ENCODE data around the gene NHLRC4.

The NHLRC4 gene, protein sequence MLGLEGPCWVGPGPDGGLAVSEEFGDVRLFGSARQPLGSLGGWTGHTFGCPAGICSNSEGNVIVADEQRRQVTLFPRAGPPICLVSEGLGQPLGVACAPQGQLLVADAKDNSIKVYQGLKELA

DNA sequence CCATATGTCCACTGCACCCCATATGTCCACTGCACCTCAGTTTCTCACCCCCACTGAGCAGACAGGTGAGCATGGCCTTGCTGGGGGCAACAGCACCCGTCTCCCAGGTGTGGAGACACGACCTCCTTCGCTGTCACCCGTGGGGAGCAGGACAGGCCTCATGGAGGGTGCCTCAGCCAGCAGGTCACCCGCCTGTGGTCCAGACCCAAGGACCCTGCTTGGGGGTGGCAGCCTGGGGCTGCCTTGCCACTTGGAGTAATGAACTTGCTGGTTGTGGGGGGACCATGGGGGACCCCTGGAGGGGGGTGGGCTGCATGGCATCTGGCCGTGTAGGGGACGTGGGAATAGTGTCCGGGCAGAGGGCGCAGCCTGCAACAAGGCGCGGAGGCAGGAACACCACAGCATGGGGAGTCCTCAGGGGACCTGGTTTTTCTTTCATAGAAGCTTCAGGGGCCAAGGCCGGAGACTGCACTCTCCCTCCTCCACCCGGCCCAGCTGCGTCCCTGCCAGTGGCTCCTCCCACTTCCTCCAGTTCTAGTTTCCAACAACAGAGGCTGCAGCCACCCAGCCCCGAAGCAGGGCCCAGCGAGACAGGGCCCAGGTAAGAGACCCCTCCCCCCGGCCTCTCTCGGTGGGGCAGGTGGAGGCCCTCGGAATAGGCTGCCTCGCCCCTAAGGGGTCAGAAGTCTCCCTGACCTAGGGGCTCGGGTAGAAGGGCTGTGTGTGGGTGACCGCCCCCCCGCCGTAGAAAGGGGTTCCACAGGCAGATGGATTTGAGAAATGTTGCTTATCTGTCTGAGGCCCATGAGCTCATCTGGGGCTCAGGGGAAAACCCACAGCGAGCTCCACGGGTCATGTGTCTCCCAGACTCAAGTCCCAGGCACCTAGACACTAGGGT, at the start of gene NHLRC4:
TSS of gene NHLRC4 (plus strand) at position 531 of the 898 bp plus-strand sequence. CDS start 1,043 bp downstream, outside the sequence.
- peak; percentile 73 for DNase-seq (ENCODE audit: low spot score)

DNA sequence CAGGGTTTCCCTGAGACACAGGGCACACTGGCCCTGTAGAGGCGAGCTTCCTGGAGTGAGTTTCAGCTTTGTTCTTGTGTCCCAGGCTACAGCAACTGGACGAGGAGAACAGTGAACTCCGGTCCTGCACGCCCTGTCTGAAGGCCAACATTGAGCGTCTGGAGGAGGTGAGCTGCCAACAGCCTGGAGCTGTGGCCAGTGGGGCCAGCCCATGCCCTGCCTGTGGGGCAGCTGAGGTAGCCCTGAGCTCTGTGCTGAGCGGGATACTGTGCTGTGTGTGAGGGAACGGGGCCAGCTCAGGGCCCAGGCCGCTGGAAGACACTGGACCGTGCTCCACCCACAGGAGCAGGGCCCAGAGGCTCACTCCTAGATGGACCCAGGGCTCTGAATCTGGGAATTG, 47.9 kb upstream of the NHLRC4 start:
- DNase-seq (ENCODE audit: low spot score) = no peak

- DNase-seq (ENCODE audit: low spot score) = no peak
These were observed 47.4 kb upstream of the NHLRC4 start for GRCh38 chr16:519425-519824.

GRCh38 chr16:519841-520687, 46.7 kb upstream of the NHLRC4 start:
- DNase-seq (ENCODE audit: low spot score) = no peak

- DNase-seq (ENCODE audit: low spot score) = no peak
These were observed 46.0 kb upstream of the NHLRC4 start for GRCh38 chr16:520847-521246.

DNA sequence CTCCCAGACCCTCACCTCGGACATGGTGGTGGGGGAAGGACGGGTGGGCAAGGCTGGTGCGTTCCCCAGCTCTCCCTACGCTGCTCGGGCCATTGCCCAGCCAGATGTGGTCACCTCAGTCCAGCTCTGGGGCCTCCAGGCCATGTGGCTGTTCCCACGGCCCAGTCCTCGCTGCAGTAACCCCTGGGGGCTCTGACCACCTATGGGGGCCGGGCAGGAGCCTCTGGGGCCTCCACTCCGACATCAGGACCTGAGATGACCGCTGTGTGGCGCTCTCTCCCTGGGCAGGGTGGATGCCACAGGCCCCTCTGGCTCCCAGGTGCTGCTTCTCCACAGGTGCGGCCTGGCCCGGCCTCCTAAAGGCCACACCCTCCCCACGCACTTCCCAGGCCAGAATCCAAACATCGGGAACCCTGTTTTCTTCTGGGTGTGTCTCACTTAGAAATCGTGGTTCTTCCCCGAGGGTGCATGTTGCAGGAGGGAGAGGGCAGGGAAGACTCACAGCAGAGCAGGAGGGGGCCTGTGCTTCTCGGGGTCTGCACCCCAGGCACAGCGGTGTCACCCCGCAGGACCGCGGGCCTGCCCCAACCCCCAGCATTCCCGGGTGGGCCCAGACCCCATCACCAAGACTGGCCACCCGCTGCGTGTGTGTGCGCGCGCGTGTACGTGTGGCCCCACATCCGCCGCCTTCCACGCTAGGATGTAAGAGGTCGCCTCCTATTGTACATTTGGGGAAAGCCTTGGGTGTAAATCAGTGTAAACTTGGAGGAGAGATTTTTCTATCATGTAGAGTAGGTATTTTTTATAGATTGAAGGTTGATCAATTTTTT, 45.2 kb upstream of the NHLRC4 start:
- DNase-seq (ENCODE audit: low spot score) = no peak

- no peak for DNase-seq (ENCODE audit: low spot score)
These were observed 44.3 kb upstream of the NHLRC4 start for GRCh38 chr16:522320-523096.

- no peak for DNase-seq (ENCODE audit: low spot score)
These were observed 43.6 kb upstream of the NHLRC4 start for GRCh38 chr16:523097-523741.

GRCh38 chr16:524274-525040, 42.3 kb upstream of the NHLRC4 start:
- DNase-seq (ENCODE audit: low spot score) = no peak

DNA sequence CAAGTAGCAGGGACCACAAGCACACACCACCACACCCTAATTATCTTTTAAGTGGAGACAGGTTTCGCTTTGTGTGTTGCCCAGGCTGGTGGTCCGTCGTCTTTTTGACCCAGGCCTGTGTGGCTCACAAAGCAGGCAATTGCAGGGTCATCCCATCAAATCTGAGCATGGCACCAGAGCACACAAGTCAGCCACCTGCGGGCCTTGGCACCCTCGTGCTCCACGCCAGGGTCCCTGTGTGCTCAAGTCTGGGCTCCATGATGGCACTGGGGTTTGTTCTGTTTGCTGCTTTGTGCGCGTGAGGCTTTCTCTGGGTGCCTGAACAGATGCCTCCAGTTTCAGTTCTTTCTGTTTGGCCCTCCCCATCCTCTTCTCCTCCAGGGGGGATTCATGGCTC, 41.7 kb upstream of the NHLRC4 start:
- no peak for DNase-seq (ENCODE audit: low spot score)

DNA sequence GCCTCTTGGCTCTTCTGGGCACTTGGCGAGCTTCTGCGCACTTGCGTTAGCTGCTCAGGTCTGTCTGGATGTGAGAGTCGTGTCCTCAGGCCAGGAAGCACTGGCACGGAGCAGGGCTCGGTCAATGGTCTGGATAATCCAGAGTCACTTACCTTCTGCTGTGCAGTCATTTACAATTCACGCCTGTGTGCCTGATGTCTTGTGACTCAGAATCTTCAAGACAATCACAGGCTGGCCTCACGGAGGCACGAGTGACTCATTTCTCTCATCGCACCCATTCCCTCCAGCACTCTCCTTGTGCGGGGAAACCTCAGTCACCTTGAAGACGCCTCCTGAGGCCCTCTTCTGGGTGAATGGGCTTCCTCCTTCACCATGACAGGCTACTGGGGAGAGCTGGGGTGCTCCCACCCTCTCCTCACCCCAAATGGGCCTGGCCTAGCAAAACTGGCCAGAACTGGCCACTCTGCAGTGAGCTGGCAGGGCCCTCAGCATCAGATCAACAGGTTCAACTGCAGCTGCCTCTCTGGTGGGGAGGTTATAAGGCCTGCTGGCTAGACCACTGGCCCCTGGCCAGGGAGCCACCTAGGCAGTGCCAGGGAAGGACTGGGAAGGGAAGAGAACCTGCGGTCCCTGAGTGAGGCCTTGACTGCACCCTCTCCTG, 41.2 kb upstream of the NHLRC4 start:
- peak; percentile 76 for DNase-seq (ENCODE audit: low spot score)

- DNase-seq (ENCODE audit: low spot score) = peak; percentile 39
These were observed 40.4 kb upstream of the NHLRC4 start for GRCh38 chr16:526181-527014.

GRCh38 chr16:527015-527903, 39.5 kb upstream of the NHLRC4 start, which contains the start of gene CAPN15:
Gene CAPN15 (plus strand): TSS chr16:527712. CDS start chr16:546839, 19,127 bp downstream.
- peak; percentile 94 for DNase-seq (ENCODE audit: low spot score)

DNA sequence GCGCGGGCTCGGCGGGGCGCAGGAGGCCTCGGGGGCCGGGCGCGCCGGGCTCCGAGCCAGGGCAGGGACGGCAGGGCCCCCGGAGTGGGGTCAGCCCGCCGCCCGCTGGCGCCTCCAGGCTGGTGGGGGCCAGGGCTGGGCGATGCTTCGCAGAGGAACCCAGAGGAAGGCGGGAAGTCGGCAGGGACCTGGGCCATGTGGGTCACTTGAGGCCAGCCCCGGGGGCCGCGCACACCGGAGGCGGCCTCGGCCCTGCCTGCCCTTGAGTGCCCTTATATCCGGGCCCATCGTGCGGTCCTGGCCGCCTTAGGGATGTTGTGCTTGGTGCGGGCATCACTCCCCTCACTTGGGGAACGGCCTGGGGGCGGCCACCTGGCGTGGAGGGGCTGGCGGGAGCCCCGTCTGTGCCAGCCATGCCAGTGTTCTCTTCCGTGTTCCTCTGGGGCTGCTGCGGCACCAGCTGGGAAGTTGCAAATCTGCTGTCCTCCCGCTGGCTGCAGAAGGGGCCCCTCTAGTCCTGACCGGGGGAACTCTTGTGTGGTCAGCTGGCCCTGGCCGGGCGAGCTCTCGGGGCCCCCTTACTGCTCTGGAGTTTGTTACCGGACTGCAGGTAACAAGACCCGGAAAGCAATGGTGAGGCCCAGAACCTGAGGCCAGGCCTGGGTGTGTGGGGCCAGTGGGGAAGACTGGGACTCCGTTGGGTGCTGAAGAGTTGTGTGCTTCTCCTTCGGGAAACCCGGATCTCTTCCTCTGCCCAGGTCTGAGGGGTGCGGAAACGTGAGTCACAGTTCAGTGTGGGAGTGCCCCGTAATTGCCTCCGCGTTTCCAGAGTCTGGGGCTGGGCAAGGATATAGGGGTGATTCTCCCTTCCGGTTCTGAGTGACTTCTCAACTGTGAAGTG, 38.4 kb upstream of the NHLRC4 start:
- peak; percentile 60 for DNase-seq (ENCODE audit: low spot score)

GRCh38 chr16:529012-529575, 37.7 kb upstream of the NHLRC4 start:
- DNase-seq (ENCODE audit: low spot score) = no peak

Data from AG20443 (cell line).